ENCODE results near the gene ANO3.

The ANO3 gene

GRCh38 chr11:26493616-26494015 is 161.7 kb downstream of the ANO3 start:
- DNase-seq (ENCODE audit: low read depth): no peak

- DNase-seq (ENCODE audit: low read depth): no peak
These were observed 175.3 kb downstream of the ANO3 start for GRCh38 chr11:26507229-26507628.

- no peak for DNase-seq (ENCODE audit: low read depth)
These were observed 178.2 kb downstream of the ANO3 start for GRCh38 chr11:26510164-26510563.

GRCh38 chr11:26510756-26511155 is 178.8 kb downstream of the ANO3 start:
- no peak for DNase-seq (ENCODE audit: low read depth)

GRCh38 chr11:26512196-26512595 is 180.3 kb downstream of the ANO3 start:
- DNase-seq (ENCODE audit: low read depth): no peak

GRCh38 chr11:26519469-26519868 is 187.5 kb downstream of the ANO3 start:
- DNase-seq (ENCODE audit: low read depth): no peak

- DNase-seq (ENCODE audit: low read depth): no peak
These were observed 191.1 kb downstream of the ANO3 start for GRCh38 chr11:26522912-26523610.

- DNase-seq (ENCODE audit: low read depth): no peak
These were observed 195.8 kb downstream of the ANO3 start for GRCh38 chr11:26527685-26528084.

GRCh38 chr11:26537341-26537740 is 205.4 kb downstream of the ANO3 start:
- DNase-seq (ENCODE audit: low read depth): no peak

- DNase-seq (ENCODE audit: low read depth): no peak
These were observed 207.6 kb downstream of the ANO3 start for GRCh38 chr11:26539517-26539916.

- DNase-seq (ENCODE audit: low read depth): no peak
These were observed 209.9 kb downstream of the ANO3 start for GRCh38 chr11:26541870-26542269.

- no peak for DNase-seq (ENCODE audit: low read depth)
These were observed 217.2 kb downstream of the ANO3 start for GRCh38 chr11:26549176-26549575.

- DNase-seq (ENCODE audit: low read depth): no peak
These were observed 218.1 kb downstream of the ANO3 start for GRCh38 chr11:26550022-26550421.

- DNase-seq (ENCODE audit: low read depth): peak; percentile 55
These were observed 219.4 kb downstream of the ANO3 start for GRCh38 chr11:26551186-26551801.

GRCh38 chr11:26553182-26553581 is 221.3 kb downstream of the ANO3 start:
- DNase-seq (ENCODE audit: low read depth): no peak

GRCh38 chr11:26554455-26554854 is 222.5 kb downstream of the ANO3 start:
- DNase-seq (ENCODE audit: low read depth): no peak

GRCh38 chr11:26556582-26556981 is 224.7 kb downstream of the ANO3 start:
- no peak for DNase-seq (ENCODE audit: low read depth)

- DNase-seq (ENCODE audit: low read depth): no peak
These were observed 225.7 kb downstream of the ANO3 start for GRCh38 chr11:26557666-26558065.

GRCh38 chr11:26558190-26558589 is 226.3 kb downstream of the ANO3 start:
- DNase-seq (ENCODE audit: low read depth): no peak

- DNase-seq (ENCODE audit: low read depth): no peak
These were observed 237.7 kb downstream of the ANO3 start for GRCh38 chr11:26569646-26570045.

GRCh38 chr11:26571861-26572654 is 240.1 kb downstream of the ANO3 start, which contains the start of gene MUC15:
Gene MUC15, minus strand, starts transcription at chr11:26572263. Its CDS starts 5,169 bp downstream, at chr11:26567094.
- no peak for DNase-seq (ENCODE audit: low read depth)

- no peak for DNase-seq (ENCODE audit: low read depth)
These were observed 241.0 kb downstream of the ANO3 start for GRCh38 chr11:26572770-26573402.

- no peak for DNase-seq (ENCODE audit: low read depth)
These were observed 242.0 kb downstream of the ANO3 start for GRCh38 chr11:26573896-26574295.

Data from fibroblast of the conjunctiva (primary cell).